GM19397 (cell line): ENCODE measurements around the gene NIPAL1.
"Not testable (repeated sequence)": the region's sequence is repeated elsewhere in the genome, so short reads cannot be mapped to it uniquely, and the experiment has no call there.

Experiments used
- ATAC-seq: cut with Tn5 transposase; IDR thresholded peaks from one replicate; pipeline ENCODE4 v1.9.1; 2021; ENCODE audit warnings: mild to moderate bottlenecking, moderate library complexity; ENCODE audit not compliant: unreplicated experiment

Gene NIPAL1

DNA sequence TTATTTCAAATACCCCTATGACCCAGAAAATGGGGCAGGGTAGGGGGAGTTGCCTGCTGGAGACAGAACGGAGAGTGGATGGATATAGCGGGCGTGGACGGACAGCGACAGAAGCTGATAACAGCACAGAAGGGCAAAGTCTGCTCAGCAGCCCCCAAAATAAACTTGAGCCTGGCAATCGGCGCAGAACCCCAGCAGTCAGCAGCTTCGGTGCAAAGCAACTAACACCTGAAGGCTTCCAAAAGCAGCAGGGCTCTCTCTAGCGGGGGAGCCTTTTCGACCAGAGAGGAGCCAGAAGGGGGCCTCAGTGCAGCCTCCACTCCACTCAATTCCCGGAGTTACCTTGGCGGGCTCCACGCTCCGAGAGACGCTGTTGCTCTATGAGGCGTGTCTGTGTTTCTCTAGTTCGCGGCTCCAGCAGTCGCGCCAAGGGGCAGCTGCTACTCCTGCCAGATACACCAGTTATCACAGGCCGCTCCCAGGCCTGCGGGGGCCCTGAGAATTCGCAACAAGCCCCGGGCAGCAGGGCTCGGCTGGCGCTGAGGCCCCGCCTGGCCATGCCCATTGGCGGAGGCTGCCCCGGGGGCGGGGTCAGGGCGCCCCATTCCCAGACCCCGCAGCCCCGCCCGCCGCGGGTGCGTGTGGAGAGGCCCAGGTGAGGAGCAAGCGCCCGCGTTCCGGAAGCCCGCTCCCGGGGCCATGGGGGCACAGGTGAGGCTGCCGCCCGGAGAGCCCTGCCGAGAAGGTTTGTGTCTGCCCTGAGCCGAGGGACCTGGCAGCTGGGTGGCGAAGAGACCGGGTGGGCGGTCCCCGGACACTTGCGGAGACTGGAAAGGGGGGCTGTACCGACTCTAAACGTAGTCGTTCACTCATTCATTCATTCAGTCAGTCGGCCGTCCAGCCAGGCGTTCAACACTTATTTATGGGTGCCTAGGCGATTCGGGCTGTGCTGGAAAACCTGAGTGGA lies at the start of gene NIPAL1, which contains the start of gene CNGA1:
NIPAL1 (plus strand) TSS at position 632 of the 967 bp plus-strand sequence; CDS start at position 700, 68 bp downstream.
CNGA1 (minus strand) TSS at position 541 of the 967 bp plus-strand sequence. CDS start 63,992 bp downstream, outside the sequence.
- ATAC-seq, result peak; percentile 91

DNA sequence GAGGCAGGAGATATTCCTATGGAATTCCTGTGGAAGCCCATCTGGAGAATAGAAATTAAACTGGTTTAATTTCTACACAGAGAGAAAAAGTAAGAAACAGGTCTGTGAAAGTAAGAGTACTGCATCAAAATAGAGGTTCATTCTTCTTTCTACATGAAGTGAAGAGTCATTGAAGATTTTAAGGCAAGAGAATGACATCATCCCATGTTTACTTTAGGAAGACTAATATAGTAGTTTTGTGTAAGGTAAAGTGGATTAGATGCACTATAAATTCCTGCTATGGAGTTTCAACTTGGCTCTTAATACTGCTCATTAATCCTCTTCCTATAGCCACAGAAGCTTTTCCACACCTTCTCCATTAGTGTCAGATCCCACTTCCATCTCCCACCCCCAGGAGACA lies 47.7 kb upstream of the NIPAL1 start:
- no peak for ATAC-seq

DNA sequence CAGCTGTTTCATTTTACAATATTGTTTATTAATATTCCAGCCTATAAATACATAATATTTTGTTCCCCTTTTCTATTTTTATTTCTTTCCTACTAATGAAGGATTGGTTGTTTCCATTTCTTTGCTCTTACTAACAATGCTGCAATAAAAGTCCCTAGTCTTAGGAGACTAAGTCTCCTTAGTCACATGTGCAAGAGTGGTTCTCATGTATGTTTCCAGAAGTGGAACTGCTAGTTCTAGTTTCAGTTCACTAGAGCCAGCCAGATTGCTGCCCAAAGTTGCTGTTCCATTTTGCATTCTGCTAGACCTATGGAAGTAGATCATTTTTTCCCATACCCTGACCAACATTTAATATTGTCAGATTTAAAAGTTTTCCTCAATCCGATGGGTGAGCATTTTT lies 44.4 kb upstream of the NIPAL1 start:
- ATAC-seq, result no peak

DNA sequence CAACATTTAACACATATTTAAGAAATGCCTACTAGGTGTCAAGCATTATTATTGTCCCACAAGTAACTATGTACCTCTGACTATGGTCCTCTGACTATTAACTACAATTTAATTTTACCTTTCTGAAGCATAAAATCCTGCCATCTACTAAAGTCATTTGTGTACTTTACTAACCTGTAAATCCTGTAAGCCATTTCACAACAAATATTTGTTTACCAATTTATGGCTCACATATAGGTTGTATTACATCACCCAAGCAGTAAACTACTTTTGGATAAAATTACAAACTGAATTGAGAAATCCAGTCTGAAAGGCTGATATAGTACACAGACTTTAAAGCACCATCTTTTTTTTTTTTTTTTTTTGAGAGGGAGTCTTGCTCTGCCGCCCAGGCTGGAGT lies 43.9 kb upstream of the NIPAL1 start:
- ATAC-seq, result no peak

DNA sequence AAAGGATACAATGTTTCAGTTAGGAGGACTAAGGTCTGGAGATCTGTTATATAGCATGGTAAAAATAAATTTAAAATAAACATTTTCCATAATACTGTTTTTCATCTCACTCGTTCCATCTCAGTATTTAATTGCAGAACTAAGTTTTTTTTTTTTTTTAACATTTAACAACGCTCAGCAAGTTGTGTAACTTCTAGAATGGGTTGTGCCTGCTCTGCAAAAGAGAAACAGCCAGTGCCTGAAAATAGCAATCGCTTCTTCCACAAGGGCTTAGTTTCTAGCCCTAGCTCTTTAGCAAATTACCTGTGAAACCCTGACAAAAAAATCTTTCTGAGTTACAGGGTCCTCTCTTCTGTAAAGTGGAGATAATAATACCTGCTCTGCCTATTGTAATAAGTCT lies 42.0 kb upstream of the NIPAL1 start:
- ATAC-seq, result no peak

DNA sequence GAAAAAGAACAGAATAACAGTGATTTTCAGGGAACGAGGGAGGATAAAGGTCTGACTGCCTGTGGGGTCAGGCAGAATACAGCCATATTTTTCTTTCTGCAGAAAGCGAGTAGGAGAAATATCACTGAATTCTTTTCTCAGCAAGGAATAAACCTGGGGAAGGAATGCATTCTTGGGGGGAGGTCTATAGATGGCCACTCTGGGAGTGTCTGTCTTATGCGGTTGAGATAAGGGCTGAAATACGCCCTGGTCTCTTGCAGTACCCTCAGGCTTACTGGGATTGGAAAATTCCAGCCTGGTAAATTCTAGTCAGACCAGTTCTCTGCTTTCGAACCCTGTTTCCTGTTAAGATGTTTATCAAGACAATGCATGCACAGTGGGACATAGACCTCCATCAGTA lies 26.4 kb upstream of the NIPAL1 start:
- ATAC-seq, result no peak

DNA sequence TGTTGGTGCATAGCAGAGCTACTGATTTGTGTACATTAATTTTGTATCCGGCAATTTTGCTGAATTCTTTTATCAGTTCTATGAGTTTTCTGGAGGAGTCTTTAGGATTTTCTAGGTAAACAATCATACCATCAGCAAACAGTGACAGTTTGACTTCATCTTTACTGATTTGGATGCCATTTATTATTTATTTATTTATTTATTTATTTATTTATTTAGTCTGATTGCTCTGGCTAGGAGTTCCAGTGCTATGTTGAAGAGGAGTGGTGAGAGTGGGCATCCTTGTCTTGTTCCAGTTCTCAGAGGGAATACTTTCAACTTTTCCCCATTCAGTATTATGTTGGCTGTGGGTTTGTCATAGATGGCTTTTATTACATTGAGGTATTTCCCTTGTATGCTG lies 24.1 kb upstream of the NIPAL1 start:
- not testable (repeated sequence) for ATAC-seq

DNA sequence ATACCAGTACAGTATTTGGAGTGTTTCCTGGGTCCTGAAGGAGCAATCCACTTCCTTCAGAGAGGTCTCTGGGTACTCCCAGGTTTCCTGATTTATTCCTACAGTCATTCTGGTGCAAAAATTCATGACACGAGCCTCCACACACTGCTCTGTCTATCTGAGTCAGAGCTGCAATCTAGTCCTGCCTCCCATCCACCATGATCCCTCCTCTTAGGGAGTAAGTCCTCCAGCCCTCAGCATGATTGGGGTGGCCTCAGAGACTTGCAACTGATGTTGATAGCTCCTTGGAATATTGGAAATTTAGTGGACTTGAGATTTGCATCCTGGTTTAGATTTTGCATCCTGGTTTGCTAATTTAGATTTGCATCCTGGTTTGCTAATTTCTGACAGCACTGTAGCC lies 20.6 kb upstream of the NIPAL1 start:
- ATAC-seq, result no peak

DNA sequence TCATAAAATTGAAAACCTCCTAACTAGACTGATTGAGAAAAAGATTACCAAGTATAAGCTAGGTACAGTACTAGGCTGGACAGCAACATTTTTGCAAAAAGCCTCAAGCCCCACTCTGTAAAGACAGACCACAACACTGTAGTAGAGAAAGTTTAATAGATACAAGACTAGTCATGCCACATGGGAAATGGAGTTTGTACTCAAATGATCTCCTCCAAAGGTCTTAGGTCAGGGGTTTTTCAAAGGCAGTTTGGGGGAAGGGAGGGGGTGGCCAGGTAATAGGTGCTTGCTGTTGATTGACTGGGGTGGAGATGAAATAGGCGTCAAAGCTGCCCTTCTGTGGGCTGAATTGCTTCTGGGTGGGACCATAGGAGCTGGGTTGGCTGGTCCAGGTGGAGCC lies 14.3 kb upstream of the NIPAL1 start:
- no peak for ATAC-seq

DNA sequence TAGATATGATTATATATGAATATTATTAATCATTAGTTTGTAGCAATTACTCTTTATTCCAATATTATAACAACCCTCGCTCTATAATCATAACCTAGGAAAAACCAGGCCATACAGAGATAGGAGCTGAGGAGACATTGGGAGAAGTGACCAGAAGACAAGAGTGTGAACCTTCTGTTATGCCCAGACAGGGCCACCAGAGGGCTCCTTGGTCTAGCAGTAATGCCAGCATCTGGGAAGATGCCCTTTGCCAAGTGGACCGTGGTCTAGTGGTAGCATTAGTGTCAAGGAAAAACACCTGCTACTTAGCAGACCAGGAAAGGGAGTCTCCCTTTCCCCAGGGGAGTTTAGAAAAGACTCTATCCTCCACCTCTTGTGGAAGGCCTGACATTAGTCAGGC lies 13.0 kb upstream of the NIPAL1 start:
- not testable (repeated sequence) for ATAC-seq

DNA sequence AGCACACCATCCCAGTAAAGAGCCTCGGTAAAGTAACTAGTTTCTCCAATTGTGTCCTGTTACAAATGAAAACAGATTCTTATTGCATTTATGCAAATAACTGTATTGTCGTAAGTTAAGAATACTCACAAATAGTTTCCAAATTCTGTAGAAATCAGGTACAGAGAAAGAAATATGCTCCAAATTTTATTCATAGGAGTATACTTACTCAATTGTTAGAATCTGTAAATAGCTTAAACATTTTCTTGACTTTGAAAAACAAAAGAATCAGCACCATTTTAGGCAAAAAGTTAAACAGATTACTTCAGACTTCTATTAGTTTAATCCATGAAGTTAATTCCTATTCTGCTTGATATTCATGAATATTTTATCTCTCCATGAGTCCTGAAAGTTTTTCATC lies 10.8 kb upstream of the NIPAL1 start:
- ATAC-seq, result no peak

DNA sequence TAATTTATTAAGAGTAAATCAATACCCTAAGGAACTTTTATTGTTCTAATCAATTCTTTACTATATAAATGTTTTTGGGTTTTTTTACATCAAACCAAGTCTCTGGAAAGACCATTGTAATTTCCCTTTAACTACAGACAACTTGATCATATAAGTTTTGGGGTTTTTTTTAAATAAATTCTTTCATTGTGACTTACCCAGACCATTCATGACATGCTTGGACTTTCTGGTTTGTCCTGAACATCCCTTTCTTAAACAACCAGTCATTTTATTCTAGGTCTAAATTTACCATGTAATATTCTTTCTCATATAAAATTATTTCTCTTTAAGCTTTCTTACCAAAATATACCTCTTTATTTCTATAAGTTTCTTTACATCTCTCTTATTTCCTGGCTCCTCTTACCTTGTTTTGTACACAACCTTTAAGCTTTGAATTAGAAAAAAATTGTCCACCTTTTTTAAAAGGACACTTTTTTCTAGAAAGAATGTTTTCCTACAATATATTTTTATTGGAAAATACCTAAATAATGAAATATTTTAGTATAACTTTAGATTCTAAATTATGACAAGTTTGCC lies 8.5 kb upstream of the NIPAL1 start:
- ATAC-seq, result no peak

DNA sequence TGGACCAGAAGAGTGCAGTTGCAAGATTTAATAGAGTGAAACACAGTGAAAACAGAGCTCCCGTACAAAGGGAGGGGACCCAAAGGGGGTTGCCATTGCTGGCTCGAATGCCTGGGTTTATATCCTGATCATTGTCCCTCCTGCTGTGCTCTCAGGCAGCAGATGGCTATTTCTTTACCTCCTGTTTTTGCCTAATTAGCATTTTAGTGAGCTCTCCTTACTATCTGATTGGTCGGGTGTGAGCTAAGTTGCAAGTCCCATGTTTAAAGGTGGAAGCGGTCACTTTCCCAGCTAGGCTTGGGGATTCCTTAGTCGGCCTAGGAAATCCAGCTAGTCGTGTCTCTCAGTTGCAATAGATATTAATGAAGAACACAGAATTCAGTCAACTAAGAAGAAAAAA lies 5.7 kb upstream of the NIPAL1 start:
- ATAC-seq, result not testable (repeated sequence)

DNA sequence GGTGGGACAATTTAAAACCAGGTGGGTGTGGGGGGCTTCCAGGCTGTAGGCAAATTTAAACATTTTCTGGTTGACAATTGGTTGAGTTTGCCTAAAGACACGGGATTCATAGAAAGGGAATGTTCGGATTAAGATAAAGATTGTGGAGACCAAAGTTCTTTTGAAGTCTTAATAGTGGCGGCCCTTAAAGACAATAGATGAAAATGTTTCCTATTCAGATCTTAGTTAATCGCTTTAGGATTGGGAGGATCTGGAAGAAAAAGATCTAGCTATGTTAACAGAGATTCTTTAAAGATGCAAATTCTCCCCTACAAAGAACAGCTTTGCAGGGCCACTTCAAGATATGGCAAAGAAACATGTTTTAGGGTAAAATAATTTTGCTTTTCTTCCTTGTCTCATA lies 4.8 kb upstream of the NIPAL1 start:
- ATAC-seq, result no peak

DNA sequence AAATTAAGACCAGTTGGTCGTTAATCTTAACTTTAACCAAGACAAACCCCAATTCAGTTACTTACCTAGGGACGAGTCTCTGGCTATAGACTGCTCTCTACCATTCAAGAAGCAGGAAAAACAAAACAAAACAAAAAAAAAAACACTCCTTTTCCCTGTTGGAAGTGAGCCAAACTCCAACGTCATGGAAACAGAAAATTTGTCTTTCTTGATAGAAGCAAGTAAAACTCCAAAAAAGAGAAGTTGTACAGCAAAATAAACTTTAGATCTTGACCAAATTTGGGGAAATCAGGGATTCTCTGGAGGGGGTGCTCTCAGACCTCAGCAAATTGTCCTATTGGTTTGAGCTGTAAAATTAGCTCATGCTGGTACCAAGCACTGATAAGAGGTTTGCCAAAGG lies 3.7 kb upstream of the NIPAL1 start:
- no peak for ATAC-seq

DNA sequence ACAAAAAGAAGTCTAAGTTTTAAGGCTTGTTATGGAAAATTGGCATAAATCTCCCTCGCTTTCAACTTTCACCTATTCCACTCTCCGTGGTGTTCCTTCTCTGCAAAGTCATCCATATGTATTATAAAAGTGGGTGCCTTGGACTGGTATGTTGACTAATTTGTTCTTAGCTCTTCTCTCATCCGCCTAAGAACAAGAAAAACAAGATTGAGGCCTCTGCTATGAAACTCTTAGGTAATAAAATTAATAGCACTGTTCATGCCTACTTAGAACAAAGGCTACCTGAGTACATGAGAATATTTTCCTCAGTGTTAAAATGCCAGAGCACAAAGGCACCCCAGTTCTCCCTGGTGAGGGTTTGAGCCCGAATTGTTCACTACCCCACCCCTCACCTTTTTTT lies 1.4 kb upstream of the NIPAL1 start:
- ATAC-seq, result no peak

DNA sequence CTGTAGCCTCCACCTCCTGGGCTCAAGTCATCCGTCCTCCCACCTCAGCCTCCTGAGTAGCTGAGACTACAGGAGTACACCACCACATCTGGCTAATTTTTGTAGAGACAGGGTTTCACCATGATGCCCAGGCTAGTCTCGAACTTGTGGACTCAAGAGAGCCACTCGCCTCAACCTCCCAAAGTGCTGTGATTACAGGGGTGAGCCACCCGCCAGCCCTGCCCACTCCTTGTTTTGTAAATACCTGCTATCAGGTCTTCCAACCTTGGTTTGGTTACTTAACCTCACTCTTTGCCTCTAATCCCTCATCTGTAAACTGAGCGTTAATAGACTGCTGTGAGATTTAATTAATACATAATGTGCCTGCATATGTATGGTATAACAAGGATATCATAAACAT lies 894 bp upstream of the NIPAL1 start:
- no peak for ATAC-seq

DNA sequence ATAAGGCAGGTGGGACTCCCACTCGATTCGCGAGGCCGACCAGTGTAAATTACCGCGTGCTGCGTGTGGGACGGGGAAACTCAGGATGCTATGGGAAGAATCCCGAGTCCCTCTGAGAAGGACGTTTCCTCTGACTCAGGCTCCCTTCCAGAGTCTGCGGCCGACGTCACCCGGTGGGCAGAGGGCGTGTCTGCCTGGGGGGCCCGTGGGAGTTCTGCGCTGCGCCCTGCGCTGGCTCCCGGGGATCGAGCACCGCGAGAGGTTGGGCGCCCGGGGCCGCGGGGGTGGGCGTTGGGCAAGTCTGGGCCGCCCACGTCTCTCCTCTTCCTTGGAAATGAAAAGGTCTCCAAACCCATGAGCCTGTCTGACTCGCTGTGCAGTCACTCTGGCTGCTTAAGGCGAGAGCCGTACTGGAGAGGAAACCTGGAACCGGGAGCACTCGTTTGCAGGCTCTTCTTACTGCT lies 568 bp downstream of the NIPAL1 start:
- ATAC-seq, result no peak

DNA sequence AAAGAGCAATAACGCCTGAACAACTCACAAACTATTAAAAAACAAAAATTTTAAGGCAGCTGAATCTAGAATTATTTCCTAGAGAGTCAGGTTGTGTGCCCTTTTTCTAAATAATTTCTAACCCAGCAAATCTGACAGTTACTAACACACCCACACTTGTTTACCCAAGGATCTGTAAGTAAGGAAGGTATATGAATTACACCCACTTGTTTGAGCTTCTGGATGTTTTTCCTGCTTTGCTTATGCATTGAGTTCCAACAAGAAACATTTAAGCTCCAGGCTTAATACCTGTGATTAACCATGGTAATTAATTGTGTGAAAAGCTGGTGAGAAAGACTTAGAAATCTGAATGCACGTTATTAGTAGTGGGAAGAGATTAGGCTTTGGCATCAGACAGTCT lies 1.5 kb downstream of the NIPAL1 start:
- no peak for ATAC-seq

DNA sequence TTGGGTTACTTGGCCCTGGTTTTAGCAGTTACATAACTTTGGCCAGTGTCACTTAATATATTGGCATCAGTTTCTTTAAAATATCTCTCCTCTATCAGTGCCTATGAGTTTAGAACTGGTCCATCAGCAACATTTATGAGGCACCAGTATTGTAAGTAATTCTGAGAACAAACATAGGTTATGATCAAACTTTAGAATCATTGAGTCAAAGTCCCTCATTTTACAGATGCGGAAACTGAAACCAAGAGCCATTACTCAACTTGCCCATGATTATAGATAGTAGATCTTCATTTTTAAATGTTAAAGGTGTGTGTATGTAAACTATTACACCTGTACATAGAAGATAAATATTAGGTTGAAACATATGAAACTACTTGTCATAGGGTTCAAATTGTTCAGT lies 4.5 kb downstream of the NIPAL1 start:
- ATAC-seq, result no peak

DNA sequence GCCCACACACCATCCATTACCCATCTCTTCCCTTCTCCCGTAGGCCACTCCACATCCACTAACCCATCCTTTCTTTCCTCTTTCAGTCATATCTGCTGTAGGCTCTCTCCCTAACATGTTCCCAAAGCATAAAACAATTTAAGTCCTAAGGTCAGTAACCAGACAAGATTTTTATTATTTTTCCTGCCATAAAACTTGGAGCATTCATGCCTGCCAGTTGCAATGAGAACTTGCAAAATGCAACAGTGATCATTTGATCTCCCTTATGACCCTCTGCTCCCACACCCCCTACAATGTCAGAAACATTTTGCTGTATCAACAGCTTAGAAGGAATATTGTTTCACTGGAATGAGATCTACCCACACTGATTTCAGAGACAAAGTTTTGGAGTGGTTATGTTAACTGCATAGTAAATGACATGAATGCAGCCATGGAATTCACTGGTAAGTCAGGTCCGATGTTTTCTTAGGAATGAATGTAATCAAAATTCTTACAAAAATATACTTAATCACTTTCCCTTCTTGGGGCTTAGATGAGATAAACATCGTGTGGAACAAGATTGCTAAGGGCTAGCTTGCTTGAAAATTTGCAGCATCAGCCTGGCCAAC lies 5.7 kb downstream of the NIPAL1 start:
- ATAC-seq, result no peak

DNA sequence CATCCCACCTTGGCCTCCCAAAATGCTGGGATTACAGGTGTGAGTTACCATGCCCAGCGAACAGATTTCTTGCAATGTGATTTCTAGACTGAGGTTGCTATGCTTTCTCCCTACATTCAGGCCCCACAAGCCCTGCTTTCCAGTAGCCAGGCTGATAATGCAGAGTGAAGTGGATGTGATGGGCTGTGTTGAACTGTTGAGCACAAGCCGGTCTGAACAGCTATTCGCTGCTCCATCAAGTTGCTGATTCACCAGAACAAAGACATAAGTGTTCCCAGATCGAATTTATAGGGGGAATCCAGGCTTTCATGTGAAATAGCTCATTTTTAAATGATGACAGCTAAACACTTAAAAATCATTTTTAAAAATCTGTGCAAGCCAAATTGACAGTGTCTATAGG lies 8.0 kb downstream of the NIPAL1 start:
- no peak for ATAC-seq
